Motor neuron (in vitro differentiated cells): Measurements from ENCODE around the gene CRELD1. TPM values are rescaled to one million over a fixed set of nuclear protein-coding genes. Genes with fewer than 3 reads are reported as not detected.

Source experiments
- total RNA-seq, 8 experiments: library from RNA; unstranded; fragments of 300-600 nt; gene quantifications; 2 replicates each; pipeline versions ENCODE4 v1.2.3 to v1.2.4, GENCODE V29; 2022

Gene CRELD1
- total RNA-seq, 8 experiments from 2014 or later: 14.1 to 55.7 (median 34.1) TPM

Other genes with a start within 250 kb of the CRELD1 start
- gene CPNE9, start 230.0 kb upstream of the CRELD1 start, total RNA-seq: 1 to 10 TPM in 1 of 8 experiments, under 1 TPM in 5, not detected in 2; 0.14 to 1.4 (median 0.36) TPM
- 10 to 100 TPM in 7 of 8 experiments, 1 to 10 TPM in 1; 9.7 to 22.7 (median 13.6) TPM for gene BRPF1, start 202.1 kb upstream of the CRELD1 start, total RNA-seq
- 10 to 100 TPM; 11.9 to 28.1 (median 22.4) TPM for gene OGG1, start 183.9 kb upstream of the CRELD1 start, total RNA-seq
- gene CAMK1, start 163.9 kb upstream of the CRELD1 start, total RNA-seq: 10 to 100 TPM in 1 of 8 experiments, 1 to 10 TPM in 7; 1.2 to 19.0 (median 5.1) TPM
- 10 to 100 TPM; 23.0 to 56.2 (median 40.7) TPM for gene TADA3, start 141.4 kb upstream of the CRELD1 start, total RNA-seq
- gene ARPC4, start 140.8 kb upstream of the CRELD1 start, total RNA-seq: 100 to 1,000 TPM in 5 of 8 experiments, 10 to 100 TPM in 3; 75.0 to 158 (median 120) TPM
- gene TTLL3, start 123.6 kb upstream of the CRELD1 start, total RNA-seq: 10 to 100 TPM in 6 of 8 experiments, 1 to 10 TPM in 2; 8.4 to 41.3 (median 14.0) TPM
- gene RPUSD3, start 89.8 kb upstream of the CRELD1 start, total RNA-seq: 10 to 100 TPM; 23.5 to 44.9 (median 29.5) TPM
- gene CIDEC, start 53.6 kb upstream of the CRELD1 start, total RNA-seq: under 1 TPM in 1 of 8 experiments, not detected in 7; 0.43 TPM
- 10 to 100 TPM; 14.2 to 31.7 (median 25.2) TPM for gene JAGN1, start 43.2 kb upstream of the CRELD1 start, total RNA-seq
- gene IL17RE, start 31.0 kb upstream of the CRELD1 start, total RNA-seq: 1 to 10 TPM in 2 of 8 experiments, under 1 TPM in 6; 0.23 to 1.8 (median 0.45) TPM
- 10 to 100 TPM in 4 of 8 experiments, 1 to 10 TPM in 4; 2.7 to 50.7 (median 10.6) TPM for gene IL17RC, start 16.7 kb upstream of the CRELD1 start, total RNA-seq
- gene PRRT3, start 18.6 kb downstream of the CRELD1 start, total RNA-seq: 1 to 10 TPM; 1.2 to 4.3 (median 3.4) TPM
- 10 to 100 TPM; 25.9 to 95.0 (median 44.6) TPM for gene EMC3, start 53.0 kb downstream of the CRELD1 start, total RNA-seq
- 10 to 100 TPM in 3 of 8 experiments, 1 to 10 TPM in 5; 1.1 to 28.1 (median 4.0) TPM for gene FANCD2, start 92.6 kb downstream of the CRELD1 start, total RNA-seq
- gene FANCD2OS, start 174.4 kb downstream of the CRELD1 start, total RNA-seq: under 1 TPM in 1 of 8 experiments, not detected in 7; 0.66 TPM
- 100 to 1,000 TPM in 7 of 8 experiments, 10 to 100 TPM in 1; 96.1 to 219 (median 180) TPM for gene BRK1, start 181.8 kb downstream of the CRELD1 start, total RNA-seq
- 10 to 100 TPM; 28.8 to 71.6 (median 55.6) TPM for gene VHL, start 207.9 kb downstream of the CRELD1 start, total RNA-seq
- gene IRAK2, start 231.1 kb downstream of the CRELD1 start, total RNA-seq: 1 to 10 TPM in 5 of 8 experiments, under 1 TPM in 3; 0.63 to 2.5 (median 1.7) TPM